ENCODE measurements around the gene SORCS1. TPM values are rescaled to one million over a fixed set of nuclear protein-coding genes. Genes with fewer than 3 reads are reported as not detected.

Gene SORCS1
- total and polyA plus RNA-seq, 2 of the 13 experiments (the other 11 are each of a cell fraction or from before 2014, with no cell fraction given) = not detected

GRCh38 chr10:106631016-106631702, 533.3 kb downstream of the SORCS1 start:
- intact Hi-C loops (cut with micrococcal nuclease; ENCODE audit: unreplicated experiment) = no loop called here
- TF ChIP-seq STAT5B (CRISPR knock-in tag; IDR thresholded peaks at IDR 0.05) = no peak
- TF ChIP-seq, protein P1, sequence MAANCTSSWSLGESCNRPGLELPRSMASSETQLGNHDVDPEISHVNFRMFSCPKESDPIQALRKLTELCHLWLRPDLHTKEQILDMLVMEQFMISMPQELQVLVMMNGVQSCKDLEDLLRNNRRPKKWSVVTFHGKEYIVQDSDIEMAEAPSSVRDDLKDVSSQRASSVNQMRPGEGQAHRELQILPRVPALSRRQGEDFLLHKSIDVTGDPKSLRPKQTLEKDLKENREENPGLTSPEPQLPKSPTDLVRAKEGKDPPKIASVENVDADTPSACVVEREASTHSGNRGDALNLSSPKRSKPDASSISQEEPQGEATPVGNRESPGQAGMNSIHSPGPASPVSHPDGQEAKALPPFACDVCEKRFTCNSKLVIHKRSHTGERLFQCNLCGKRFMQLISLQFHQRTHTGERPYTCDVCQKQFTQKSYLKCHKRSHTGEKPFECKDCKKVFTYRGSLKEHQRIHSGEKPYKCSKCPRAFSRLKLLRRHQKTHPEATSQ (CRISPR knock-in tag; IDR thresholded peaks at IDR 0.05; ENCODE audit: borderline replicate concordance) = no peak
- no peak for TF ChIP-seq ZNF280B (CRISPR knock-in tag; IDR thresholded peaks at IDR 0.05; ENCODE audit: borderline replicate concordance)
- TF ChIP-seq ZNF224 (CRISPR knock-in tag; IDR thresholded peaks at IDR 0.05) = no peak
- no peak for TF ChIP-seq ZNF747 (CRISPR knock-in tag; IDR thresholded peaks at IDR 0.05; ENCODE audit: borderline replicate concordance)
- TF ChIP-seq ATF3 (CRISPR knock-in tag; IDR thresholded peaks at IDR 0.05) = no peak
- no peak for TF ChIP-seq NR0B2 (CRISPR knock-in tag; IDR thresholded peaks at IDR 0.05)
- TF ChIP-seq, protein P2, sequence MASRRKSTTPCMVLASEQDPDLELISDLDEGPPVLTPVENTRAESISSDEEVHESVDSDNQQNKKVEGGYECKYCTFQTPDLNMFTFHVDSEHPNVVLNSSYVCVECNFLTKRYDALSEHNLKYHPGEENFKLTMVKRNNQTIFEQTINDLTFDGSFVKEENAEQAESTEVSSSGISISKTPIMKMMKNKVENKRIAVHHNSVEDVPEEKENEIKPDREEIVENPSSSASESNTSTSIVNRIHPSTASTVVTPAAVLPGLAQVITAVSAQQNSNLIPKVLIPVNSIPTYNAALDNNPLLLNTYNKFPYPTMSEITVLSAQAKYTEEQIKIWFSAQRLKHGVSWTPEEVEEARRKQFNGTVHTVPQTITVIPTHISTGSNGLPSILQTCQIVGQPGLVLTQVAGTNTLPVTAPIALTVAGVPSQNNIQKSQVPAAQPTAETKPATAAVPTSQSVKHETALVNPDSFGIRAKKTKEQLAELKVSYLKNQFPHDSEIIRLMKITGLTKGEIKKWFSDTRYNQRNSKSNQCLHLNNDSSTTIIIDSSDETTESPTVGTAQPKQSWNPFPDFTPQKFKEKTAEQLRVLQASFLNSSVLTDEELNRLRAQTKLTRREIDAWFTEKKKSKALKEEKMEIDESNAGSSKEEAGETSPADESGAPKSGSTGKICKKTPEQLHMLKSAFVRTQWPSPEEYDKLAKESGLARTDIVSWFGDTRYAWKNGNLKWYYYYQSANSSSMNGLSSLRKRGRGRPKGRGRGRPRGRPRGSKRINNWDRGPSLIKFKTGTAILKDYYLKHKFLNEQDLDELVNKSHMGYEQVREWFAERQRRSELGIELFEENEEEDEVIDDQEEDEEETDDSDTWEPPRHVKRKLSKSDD (CRISPR knock-in tag; IDR thresholded peaks at IDR 0.05; ENCODE audit: low read depth) = no peak
- no peak for TF ChIP-seq ZNF317 (CRISPR knock-in tag; IDR thresholded peaks at IDR 0.05)
- no peak for TF ChIP-seq CENPX (CRISPR knock-in tag; IDR thresholded peaks at IDR 0.05)
- TF ChIP-seq ZNF24 (IDR thresholded peaks at IDR 0.05) = no peak
- in situ Hi-C loops (cut with HindIII; ENCODE audit: extremely low pct_ligation_motif_present, low pct_unique_long_range_greater_than_20kb) = no loop called here
- H3K4me2 ChIP-seq (ENCODE audit: low read depth, low read length) = no peak overlapping the region
- POLR2A ChIA-PET = no interaction called here
- H3K27me3 ChIP-seq (ENCODE audit: control insufficient read depth in 1 of 2, insufficient read depth in 2 of 2, low read length in 2 of 2) = no peaks in the 10 kb centered on the region
- no peak overlapping the region for H2AFZ ChIP-seq (ENCODE audit: low read length)
- 24% methylated on average over 3 of the region's 3 CpGs for WGBS (ENCODE audit: low lambda C conversion rate)
- CTCF ChIA-PET (ENCODE audit: low intra/inter-chr PET ratio, low total read pairs) = no interaction called here
- H3K9me3 ChIP-seq (ENCODE audit: low read length) = no peaks in the 10 kb centered on the region
- no peak overlapping the region for H3K27ac ChIP-seq (ENCODE audit: extremely low read length, insufficient read depth, low read length)
- no peak overlapping the region for H3K4me3 ChIP-seq (replicated peaks in 1 of 3; ENCODE audit: insufficient read depth in 1 of 3, low read depth in 2 of 3, low read length in 3 of 3)
- no peaks in the 10 kb centered on the region for H3K4me1 ChIP-seq (ENCODE audit: insufficient read depth, low read length)
- ATAC-seq = no peak
- no peak for FAIRE-seq
- no peaks in the 10 kb centered on the region for H3K79me2 ChIP-seq (ENCODE audit: insufficient read depth, low read length)
- BruUV-seq (replicated peaks) = no TSS peak
- no peak for DNase-seq (ENCODE audit: low spot score)
- H3K36me3 ChIP-seq (replicated peaks in 1 of 2; ENCODE audit: control insufficient read depth in 1 of 2, insufficient read depth in 2 of 2, low read length in 2 of 2) = no peaks in the 10 kb centered on the region
- H4K20me1 ChIP-seq (ENCODE audit: insufficient read depth, low read length) = no peaks in the 10 kb centered on the region
- H3K9ac ChIP-seq (ENCODE audit: insufficient read depth, low read depth, low read length) = no peak overlapping the region

Data from HepG2 (cell line).